ENCODE data around the gene SYNPO2.

DNA sequence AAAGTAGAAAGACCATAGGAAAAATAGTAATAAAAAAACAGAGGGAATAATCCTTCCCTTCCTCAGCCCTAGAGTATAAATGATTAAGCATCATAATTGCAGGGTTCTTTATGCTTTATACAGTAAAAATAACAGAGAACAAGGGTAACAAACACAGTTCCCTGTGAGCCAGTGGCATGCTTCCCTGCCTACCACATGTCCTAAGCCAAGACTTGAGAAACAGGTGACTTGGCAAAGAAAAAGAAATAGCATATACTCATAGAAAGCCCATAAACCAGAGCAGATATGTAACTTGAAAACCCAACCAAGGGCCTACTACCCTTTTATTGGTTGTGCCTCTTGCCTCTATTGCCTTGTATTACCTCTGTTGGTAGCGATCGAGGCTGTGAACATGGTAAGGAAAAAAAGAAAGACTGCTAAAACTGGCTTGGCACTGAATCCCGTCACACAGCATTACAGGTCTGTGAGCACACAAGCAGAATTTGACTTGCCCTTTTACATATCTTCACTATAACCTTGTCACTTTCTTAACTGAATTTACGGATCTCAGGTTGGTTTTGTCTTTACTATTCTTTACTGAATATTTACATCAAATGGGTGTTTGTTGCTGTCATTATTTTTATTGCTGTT lies 216.1 kb downstream of the SYNPO2 start:
- TF ChIP-seq, protein P1, sequence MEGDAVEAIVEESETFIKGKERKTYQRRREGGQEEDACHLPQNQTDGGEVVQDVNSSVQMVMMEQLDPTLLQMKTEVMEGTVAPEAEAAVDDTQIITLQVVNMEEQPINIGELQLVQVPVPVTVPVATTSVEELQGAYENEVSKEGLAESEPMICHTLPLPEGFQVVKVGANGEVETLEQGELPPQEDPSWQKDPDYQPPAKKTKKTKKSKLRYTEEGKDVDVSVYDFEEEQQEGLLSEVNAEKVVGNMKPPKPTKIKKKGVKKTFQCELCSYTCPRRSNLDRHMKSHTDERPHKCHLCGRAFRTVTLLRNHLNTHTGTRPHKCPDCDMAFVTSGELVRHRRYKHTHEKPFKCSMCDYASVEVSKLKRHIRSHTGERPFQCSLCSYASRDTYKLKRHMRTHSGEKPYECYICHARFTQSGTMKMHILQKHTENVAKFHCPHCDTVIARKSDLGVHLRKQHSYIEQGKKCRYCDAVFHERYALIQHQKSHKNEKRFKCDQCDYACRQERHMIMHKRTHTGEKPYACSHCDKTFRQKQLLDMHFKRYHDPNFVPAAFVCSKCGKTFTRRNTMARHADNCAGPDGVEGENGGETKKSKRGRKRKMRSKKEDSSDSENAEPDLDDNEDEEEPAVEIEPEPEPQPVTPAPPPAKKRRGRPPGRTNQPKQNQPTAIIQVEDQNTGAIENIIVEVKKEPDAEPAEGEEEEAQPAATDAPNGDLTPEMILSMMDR (IDR thresholded peaks at IDR 0.05; ENCODE audit: insufficient read depth, low read length, poor library complexity, severe bottlenecking), result no peak
- TF ChIP-seq EZH2phosphoT487 (conservative IDR thresholded peaks at IDR 0.05; ENCODE audit: low read length), result no peak
